Mucosa of gallbladder (tissue), 1 donor: ENCODE measurements around the gene WFDC2. TPM values are rescaled to one million over a fixed set of nuclear protein-coding genes. Genes with fewer than 3 reads are reported as not detected.
A peak's percentile ranks its signal among the peaks of the same experiment; 100 is the strongest.
"Not testable (repeated sequence)": the region's sequence is repeated elsewhere in the genome, so short reads cannot be mapped to it uniquely, and the experiment has no call there.

ENCODE experiments used
- DNase-seq: peaks from one replicate; pipeline ENCODE4 v3.0.0-alpha.2; 2020; ENCODE audit warnings: low spot score
- total RNA-seq: library from RNA; stranded (reverse); gene quantifications from one replicate; pipeline ENCODE4 v1.2.1, GENCODE V29; 2021
- donor health status: DM: no; HTN: no; CAD: no.

The WFDC2 gene
- total RNA-seq, 1 donor from 2014 or later: 144 TPM

DNA sequence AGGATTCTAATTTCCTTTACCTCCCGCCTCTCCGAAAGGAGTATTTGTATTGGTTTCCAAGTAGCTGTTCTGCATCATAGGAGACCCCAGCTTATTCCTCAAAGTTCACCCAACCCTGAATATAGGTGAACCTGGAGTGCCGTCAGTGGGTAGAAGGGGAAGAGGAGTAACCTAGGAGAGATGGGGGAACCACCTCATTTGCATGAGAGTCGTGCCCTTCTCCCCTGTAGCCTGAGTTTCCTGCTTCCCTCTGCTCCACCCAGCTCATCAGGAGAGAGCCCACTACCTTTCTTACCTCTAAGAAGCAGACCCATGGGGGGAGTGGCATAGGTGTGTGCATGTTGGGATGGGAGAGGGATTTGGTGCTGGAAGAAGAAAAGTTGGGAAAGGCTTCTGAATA lies 17.3 kb upstream of the WFDC2 start:
- no peak for DNase-seq

DNA sequence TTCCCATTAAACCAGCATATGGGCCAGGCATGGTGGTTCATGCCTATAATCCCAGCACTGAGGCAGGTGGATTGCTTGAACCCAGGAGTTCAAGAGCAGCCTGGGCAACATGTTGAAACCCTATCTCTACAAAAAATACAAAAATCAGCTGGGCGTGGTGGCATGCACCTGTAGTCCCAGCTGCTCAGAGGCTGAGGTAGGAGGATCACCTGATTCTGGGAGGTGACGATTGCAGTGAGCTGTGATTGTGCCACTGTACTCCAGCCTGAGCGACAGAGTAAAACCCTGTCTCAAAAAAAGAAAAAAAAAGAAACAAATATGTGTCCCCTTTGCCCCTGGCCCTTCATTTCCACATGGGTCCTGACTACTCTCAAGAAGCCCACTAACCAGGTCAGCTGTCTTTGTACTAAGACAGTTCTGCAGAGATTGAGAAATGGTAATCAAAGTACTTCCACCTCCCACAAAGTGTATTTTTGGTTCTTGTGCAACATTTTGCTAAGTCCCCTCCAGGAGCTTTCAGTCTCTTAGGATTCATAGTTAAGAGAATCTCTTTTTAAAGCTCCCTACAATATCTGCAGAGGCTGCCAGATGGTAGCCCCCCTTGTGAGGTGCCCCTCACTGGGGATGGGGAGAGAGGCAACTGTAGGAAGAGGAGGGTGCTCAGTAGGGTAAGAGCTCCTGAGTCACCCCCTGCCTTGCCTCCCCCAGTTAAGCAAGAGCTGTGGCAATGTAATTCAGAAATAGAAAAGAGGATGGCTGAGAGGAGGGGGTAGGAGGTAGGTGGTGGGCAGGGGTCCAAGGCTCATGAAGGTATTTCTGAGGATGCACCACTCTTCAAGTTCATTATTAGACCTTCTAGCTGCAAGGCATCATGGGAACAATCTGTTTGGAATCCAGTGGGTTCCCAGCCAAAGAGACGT lies 16.5 kb upstream of the WFDC2 start:
- no peak for DNase-seq

DNA sequence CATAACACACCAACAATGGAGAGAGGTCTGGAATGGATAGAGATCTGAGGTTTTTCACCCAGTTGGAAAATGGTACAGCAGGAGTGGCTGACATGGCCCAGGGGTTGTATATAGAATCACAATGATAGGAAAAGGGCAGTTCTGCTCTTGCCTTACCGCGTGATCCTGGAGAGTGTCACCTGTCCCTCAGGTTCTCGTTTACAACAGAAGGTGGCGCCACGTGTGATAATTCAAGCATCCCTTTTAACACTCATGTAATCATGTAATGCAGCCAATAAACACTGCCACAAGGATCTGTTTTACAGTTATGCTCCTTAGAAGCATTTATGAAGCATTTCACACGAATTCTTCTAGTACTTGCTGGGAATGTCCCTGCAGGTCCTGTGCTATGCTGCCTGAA lies 12.9 kb upstream of the WFDC2 start:
- peak; percentile 58 for DNase-seq

DNA sequence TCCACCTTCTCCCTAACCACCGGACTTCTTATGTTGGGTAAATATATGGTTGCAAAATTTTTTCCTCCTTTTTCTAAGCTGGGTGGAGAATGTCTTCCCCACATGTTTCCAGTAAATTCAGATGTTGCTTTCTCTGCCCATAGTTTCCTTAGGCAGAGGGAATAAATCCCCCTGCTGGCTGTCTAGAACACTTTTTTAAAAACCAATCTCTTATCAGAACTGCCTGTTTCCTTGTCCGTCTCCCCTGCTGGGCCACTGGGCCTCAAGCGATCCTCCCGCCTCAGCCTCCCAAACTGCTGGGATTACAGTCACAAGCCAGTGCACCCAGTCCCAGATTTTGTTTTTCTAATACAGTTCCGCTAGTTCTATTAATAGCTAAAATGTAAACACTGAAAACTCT lies 9.9 kb upstream of the WFDC2 start:
- DNase-seq: no peak

DNA sequence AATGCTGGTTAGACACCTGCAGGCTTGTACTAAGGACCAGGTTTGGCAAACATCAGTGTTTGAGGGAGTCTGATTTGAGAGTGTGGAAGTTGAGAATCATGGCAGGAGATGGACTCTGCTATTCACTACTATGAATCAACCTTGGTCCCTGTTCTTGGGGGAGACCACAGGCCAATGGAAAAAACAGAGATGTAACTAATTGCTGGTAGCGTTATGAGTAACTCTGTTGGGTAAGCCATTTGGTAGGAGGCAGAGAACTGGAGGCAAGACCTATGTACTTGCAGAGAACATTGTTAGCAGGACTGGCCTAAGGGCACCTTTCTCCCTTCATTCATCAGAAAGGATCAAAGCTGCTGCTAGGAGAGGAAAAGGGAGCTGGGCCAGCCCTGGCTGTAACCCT lies 8.3 kb upstream of the WFDC2 start:
- DNase-seq: no peak

DNA sequence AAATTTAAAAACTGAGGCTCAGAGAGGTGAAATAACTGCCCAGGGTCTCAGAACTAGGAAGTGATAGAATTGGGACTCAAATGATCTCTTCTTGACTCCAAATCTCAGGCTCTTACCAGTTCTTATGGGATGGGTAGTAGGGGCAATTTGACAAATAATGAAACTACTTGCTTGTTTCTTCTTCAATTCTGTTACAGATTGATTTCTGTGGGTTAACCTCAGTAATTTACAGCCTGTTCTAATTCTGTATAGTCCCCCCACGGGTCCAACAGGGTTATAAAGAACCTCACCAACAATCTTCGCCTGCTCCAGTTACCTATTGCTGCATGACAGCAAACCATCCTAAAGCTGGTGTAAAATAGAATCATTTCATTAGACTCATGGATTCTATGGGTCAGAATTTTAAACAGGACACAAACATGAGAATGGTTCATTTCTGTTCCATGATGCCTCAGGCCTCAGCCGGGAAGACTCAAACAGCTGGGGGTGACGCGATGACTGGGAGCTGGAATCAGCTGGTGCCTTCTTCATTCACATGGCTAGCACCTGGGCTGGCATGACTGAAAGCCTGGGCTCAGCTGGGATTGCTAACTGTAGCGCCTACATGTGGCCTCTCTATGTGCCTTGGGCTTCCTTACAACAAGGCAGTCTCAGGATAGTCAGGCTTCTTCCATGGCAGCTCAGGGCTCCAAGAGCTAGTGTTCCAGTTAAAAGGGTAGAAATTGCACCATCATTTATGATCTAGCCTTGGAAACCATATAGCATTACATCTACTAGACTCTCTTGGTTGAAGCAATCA lies 6.6 kb upstream of the WFDC2 start:
- DNase-seq: no peak

DNA sequence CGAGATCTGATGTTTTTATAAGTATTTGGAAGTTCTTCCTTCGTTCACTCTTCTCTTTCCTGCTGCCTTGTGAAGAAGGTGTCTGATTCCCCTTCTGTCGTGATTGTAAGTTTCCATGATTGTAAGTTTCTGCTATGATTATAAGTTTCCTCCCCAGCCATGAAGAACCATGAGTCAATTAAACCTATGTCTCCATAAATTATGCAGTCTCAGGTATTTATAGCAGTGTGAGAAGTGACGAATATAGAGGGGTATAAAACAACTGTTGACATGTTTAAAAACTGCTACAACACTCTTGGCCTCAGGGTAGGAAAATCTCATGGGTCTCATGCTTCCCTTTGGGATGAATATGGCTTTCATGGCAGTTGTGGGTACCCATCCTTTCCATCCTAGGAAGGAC lies 5.8 kb upstream of the WFDC2 start:
- DNase-seq: no peak

- DNase-seq: no peak
Measured at GRCh38 chr20:45465491-45466266, 3.9 kb upstream of the WFDC2 start.

DNA sequence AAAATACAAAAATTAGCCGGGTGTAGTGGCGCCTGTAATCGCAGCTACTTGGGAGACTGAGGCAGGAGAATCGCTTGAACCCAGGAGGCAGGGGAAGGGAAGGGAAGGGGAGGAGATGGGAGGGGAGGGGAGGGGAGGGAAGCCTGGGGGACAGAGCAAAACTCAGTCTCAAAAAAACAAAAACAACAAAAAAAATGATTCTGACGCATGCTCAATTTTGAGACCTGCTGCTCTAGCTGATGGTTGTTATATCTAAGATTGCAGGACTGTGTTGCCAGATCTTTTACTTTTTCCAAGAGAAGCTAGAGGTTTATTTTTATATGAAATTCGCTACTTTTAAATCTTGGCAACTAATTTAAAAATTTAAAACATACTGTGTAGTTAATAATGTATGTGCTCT lies 2.4 kb upstream of the WFDC2 start:
- no peak for DNase-seq

- DNase-seq: peak; percentile 50
Measured at GRCh38 chr20:45467861-45468260, 1.7 kb upstream of the WFDC2 start.

GRCh38 chr20:45470262-45470931 lies 844 bp downstream of the WFDC2 start:
- DNase-seq: peak; percentile 45

DNA sequence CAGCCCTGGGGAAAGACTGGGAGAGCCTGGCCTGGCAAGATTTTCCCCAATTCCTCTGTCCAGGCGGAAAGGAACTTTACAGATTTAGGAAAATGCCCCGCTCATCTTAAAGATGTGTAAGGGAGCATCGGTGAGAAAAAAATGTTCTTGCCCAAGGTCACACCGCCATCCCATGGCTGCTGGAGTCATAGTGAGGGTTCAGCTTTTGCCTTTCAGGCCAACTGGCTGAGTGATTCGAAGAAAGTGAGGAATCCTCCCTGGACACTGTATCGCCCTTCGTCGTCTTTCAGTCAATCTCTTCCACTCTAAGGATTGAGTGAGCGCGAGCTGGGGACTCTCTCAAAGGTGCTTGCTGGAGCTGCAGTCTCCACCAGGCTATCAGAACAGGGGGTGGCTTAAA lies 1.4 kb downstream of the WFDC2 start:
- no peak for DNase-seq

DNA sequence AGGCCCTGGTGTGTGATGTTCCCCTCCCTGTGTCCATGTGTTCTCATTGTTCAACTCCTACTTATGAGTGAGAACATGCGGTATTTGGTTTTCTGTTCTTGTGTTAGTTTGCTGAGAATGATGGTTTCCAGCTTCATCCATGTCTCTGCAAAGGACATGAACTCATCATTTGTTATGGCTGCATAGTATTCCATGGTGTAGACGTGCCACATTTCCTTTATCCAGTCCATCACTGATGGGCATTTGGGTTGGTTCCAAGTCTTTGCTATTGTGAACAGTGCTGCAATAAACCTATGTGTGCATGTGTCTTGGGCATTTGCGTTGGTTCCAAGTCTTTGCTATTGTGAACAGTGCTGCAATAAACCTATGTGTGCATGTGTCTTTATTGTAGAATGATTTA lies 2.7 kb downstream of the WFDC2 start:
- DNase-seq: not testable (repeated sequence)

- peak; percentile 51 for DNase-seq
Measured at GRCh38 chr20:45477530-45478148, 8.1 kb downstream of the WFDC2 start.

- DNase-seq: no peak
Measured at GRCh38 chr20:45479822-45480221, 10.3 kb downstream of the WFDC2 start.

- DNase-seq: no peak
Measured at GRCh38 chr20:45484676-45485075, 15.1 kb downstream of the WFDC2 start.

- DNase-seq: no peak
Measured at GRCh38 chr20:45485388-45485787, 15.8 kb downstream of the WFDC2 start.

GRCh38 chr20:45487231-45487635 lies 17.7 kb downstream of the WFDC2 start:
- no peak for DNase-seq

DNA sequence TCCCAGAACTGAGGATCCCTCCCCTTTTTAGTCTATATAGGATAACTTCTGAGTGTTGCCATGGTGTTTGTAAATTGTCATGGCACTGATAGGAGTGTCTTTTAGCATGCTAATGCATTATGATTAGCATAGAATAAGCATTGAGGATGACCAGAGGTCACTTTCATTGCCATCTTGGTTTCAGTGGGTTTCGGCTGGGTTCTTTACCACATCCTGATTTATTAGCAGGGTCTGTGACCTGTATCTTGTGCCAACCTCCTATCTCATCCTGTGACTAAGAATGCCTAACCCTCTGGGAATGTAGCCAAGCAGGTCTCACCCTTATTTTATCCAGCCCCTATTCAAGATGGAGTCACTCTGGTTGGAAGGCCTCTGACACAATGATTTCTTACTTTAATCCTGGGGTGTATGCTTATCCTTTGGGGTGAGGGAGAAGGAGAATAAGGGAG lies 19.6 kb downstream of the WFDC2 start:
- no peak for DNase-seq

DNA sequence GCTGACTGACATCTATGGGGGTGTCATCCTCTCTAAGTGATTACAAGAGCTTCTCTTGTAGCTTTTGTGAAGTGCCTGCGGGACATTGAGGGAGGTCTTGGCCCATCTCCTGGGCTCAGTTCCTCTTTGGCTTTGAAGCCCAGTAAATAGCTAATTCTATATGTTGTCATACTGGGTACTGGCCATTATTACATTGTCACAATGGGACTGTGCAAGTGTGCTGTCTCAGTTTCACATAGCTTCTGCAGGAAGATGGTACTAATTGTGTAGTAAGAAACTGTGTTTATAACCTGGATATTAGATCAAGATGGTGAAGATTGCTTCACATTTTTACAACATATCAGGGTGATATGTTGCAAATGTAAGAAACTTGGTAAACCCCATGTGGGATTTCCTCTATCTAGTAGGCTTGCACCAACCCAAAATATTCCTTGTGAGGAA lies 26.0 kb downstream of the WFDC2 start:
- DNase-seq: no peak

DNA sequence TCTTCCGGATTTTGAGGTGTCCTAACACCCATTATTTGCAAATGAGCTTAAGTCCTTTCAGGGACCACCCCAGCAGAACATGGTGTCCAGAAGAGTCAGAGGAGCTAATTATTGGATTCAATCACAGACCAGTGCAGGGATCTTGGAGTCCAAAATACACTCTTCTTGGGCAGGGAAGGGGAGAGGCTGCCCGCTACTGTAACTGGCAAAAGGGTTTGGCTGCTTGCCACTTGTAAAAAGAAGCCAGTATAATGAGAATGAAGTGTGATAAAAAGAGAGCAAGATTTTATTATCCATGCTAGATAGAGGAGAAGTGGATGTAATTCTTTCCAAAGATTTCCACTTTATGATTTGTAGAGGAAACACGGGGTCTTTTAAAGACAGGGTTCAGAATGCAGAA lies 26.6 kb downstream of the WFDC2 start:
- no peak for DNase-seq
